Esophagus squamous epithelium (tissue), 5 donors: Measurements from ENCODE around the gene RIOX2. TPM values are rescaled to one million over a fixed set of nuclear protein-coding genes. Genes with fewer than 3 reads are reported as not detected.

Source experiments
- DNase-seq: peaks from one replicate; lab custom pipeline; 2025; lab: John Stamatoyannopoulos, UW
- H3K27ac ChIP-seq, 4 donors: fragments of 200-600 bp; sonication (generic); one replicate each; pipeline ENCODE4 v1.5.1; 2016 to 2019; ENCODE audit warnings: mild to moderate bottlenecking in 1 of 4
- H3K27me3 ChIP-seq, 4 donors: fragments of 200-600 bp; sonication (generic); 1 replicate in 3 of 4; 2 replicates in 1 of 4; pipeline versions ENCODE4 v1.5.1 to v1.6.0; 2017 to 2021; ENCODE audit warnings: antibody characterized with exemption in 1 of 4
- H3K36me3 ChIP-seq, 3 donors: fragments of 200-600 bp; sonication (generic); one replicate each; pipeline ENCODE4 v1.5.1; 2016 to 2019
- H3K4me1 ChIP-seq, 3 donors: fragments of 200-600 bp; sonication (generic); one replicate each; pipeline ENCODE4 v1.5.1; 2017 to 2019
- H3K4me3 ChIP-seq, 4 donors: fragments of 200-600 bp; sonication (generic); 1 replicate in 3 of 4; 2 replicates in 1 of 4; pipeline ENCODE4 v1.5.1; 2016 to 2019; ENCODE audit warnings: mild to moderate bottlenecking in 2 of 4, moderate library complexity in 1 of 4
- H3K9me3 ChIP-seq, 3 donors: fragments of 200-600 bp; sonication (generic); one replicate each; pipeline ENCODE4 v1.5.1; 2016 to 2019
- POLR2A ChIP-seq, 4 donors: fragments of 450-650 bp; IDR thresholded peaks; one replicate each; pipeline ENCODE4 v1.6.1; 2017; ENCODE audit warnings: antibody characterized with exemption in 4 of 4, mild to moderate bottlenecking in 4 of 4, moderate library complexity in 3 of 4
- WGBS, 2 donors: methylation state at CpG; one replicate each; pipeline ENCODE4 v1.1.5; 2018; 5-methylcytosine and 5-hydroxymethylcytosine counted together
- intact Hi-C: fragments of 100-400 bp; cut with DNase I; formaldehyde crosslinking; loops from one replicate; pipeline ENCODE4 v1.15.0; 2022
- total RNA-seq, 4 donors: library from RNA; depleted of rRNA; stranded (reverse); fragments of >200 nt; gene quantifications; one replicate each; pipeline ENCODE4 v1.1.0, GENCODE V29; 2016
- TF ChIP-seq, protein P1 (sequence below), 6 experiments: fragments of 450-650 bp in 4 of 6; fragments of 200-600 bp in 2 of 6; sonication (generic) in 2 of 6; IDR thresholded peaks; one replicate each; pipeline ENCODE4 v1.5.1; 2016 to 2019; ENCODE audit warnings: antibody characterized with exemption in 6 of 6, mild to moderate bottlenecking in 4 of 6, moderate library complexity in 4 of 6
- donor health status: DM: yes; HTN: yes; CAD: no.

Gene RIOX2
- total RNA-seq, 4 donors from 2014 or later = 26.7 to 45.6 (median 41.1) TPM

DNA sequence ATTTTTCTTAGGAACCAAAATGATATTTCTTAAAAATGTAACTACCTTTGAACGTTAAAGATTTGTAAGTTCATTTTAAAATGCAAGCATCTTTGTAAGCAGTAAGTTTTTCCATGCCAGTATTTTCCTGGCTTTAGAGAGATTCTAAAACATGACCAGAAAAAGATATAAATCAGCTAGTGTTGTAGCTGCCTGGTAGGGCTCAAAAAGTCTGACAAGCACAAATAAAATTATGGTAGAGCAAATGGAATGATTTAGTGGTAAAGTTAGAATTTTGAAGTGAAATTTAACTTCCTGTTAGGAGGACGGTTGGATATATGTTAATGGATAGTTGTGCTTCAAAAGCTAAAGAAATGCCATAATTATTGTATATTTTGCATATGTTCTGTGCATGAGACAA is 33.2 kb upstream of the RIOX2 start:
- Histone ChIP-seq H3K4me3 (no peak overlapping the region), H3K36me3 (no peaks in the 10 kb centered on the region), H3K4me1 (no peaks in the 10 kb centered on the region), H3K27ac (no peak overlapping the region), H3K9me3 (no peaks in the 10 kb centered on the region), H3K27me3 (no peaks in the 10 kb centered on the region)
- DNase-seq = no peak
- WGBS, 2 donors = 75 to 79% methylated on average over 2 of the region's 2 CpGs
- TF ChIP-seq, protein P1, sequence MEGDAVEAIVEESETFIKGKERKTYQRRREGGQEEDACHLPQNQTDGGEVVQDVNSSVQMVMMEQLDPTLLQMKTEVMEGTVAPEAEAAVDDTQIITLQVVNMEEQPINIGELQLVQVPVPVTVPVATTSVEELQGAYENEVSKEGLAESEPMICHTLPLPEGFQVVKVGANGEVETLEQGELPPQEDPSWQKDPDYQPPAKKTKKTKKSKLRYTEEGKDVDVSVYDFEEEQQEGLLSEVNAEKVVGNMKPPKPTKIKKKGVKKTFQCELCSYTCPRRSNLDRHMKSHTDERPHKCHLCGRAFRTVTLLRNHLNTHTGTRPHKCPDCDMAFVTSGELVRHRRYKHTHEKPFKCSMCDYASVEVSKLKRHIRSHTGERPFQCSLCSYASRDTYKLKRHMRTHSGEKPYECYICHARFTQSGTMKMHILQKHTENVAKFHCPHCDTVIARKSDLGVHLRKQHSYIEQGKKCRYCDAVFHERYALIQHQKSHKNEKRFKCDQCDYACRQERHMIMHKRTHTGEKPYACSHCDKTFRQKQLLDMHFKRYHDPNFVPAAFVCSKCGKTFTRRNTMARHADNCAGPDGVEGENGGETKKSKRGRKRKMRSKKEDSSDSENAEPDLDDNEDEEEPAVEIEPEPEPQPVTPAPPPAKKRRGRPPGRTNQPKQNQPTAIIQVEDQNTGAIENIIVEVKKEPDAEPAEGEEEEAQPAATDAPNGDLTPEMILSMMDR (IDR thresholded peaks at IDR 0.05) = no peak
- TF ChIP-seq POLR2A (IDR thresholded peaks at IDR 0.05) = no peak
- intact Hi-C loops = no loop called here

DNA sequence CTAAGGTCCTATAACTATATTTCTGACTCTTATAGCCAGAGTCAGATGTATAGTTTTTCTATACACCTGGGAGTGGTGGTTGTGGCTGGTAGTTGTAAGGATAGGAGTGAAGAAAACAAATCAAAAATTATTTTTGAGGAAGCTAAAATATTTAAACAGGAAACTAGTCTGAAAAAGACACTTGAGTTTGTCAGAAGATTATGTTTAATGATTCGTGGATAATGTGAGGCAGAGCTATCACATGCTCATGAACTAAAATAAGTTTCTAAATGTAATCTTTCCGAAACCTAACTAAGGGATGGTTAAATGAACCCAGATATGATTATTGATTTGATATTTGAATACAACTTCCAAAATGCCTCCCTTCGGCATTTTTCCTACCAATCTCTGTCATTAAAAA is 32.5 kb upstream of the RIOX2 start:
- H3K27me3 ChIP-seq = no peaks in the 10 kb centered on the region
- no peak for DNase-seq
- no peak for TF ChIP-seq POLR2A (IDR thresholded peaks at IDR 0.05)
- TF ChIP-seq, protein P1 (IDR thresholded peaks at IDR 0.05) = no peak
- H3K4me1 ChIP-seq = no peaks in the 10 kb centered on the region
- no peaks in the 10 kb centered on the region for H3K9me3 ChIP-seq
- no peak overlapping the region for H3K27ac ChIP-seq
- 74 to 84% methylated on average over 3 of the region's 3 CpGs for WGBS, 2 donors
- H3K4me3 ChIP-seq = no peak overlapping the region
- H3K36me3 ChIP-seq = no peaks in the 10 kb centered on the region
- intact Hi-C loops = no loop called here

DNA sequence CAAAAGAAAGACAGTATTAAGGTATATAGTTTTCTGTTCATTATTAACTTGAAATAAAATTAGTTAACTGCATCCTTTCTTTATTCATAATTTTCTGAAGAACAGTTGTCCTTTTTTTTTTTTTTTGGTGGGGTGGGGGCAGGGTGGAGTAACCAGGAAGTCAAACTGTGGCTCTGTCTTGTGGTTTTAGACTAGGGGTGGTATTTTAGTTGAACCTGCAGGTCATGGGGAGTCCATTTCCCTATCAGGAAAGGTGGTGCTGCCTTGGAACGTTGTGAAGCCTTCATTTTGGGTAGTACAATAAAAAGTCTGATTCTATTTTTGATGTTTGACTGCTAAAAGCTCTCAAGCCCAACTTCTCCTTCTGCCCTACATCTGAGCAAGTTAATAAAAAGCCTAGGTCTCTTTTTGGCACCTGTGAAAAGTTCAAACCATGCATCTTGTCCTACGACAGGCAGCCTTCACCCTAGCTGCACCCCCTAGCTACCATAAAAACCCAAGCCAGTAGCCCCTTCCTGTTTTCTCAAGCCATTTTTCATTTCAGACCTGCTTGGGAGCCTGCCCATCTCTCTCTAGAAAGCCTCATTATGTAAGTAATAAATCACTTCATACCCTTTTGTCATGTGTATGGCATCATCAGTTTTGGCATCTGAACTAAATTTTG is 31.2 kb upstream of the RIOX2 start:
- no peak overlapping the region for H3K27ac ChIP-seq
- no peak for DNase-seq
- 49 to 68% methylated on average over 2 of the region's 2 CpGs for WGBS, 2 donors
- intact Hi-C loops = no loop called here
- TF ChIP-seq, protein P1 (IDR thresholded peaks at IDR 0.05) = no peak
- TF ChIP-seq POLR2A (IDR thresholded peaks at IDR 0.05) = no peak
- H3K36me3 ChIP-seq = no peaks in the 10 kb centered on the region
- no peaks in the 10 kb centered on the region for H3K4me1 ChIP-seq
- H3K9me3 ChIP-seq = no peaks in the 10 kb centered on the region
- no peaks in the 10 kb centered on the region for H3K27me3 ChIP-seq
- H3K4me3 ChIP-seq = no peak overlapping the region

DNA sequence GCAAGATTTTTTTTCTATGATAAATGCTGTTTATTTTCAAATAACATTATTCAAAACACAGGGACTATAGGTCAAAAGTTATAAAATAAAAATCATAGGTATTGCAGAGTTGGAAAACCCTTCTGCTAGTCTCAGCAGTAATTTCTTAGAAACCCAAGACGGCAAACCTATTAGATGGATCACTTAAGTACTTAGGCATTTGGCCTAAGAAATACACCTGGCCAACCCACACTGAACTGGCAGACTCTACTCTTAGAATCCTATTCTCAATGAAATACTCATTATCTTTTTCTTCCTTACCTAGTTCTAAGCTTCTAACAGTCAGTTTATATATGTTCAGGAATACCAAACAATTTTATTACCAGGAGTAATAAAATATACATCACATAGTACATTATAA is 30.5 kb upstream of the RIOX2 start:
- 85 to 100% methylated on average over 1 of the region's 1 CpG for WGBS, 2 donors
- DNase-seq = no peak
- Histone ChIP-seq H3K9me3 (no peaks in the 10 kb centered on the region), H3K36me3 (no peaks in the 10 kb centered on the region), H3K27ac (no peak overlapping the region), H3K4me1 (no peaks in the 10 kb centered on the region), H3K4me3 (no peak overlapping the region), H3K27me3 (no peaks in the 10 kb centered on the region)
- intact Hi-C loops = no loop called here
- no peak for TF ChIP-seq POLR2A (IDR thresholded peaks at IDR 0.05)
- TF ChIP-seq, protein P1 (IDR thresholded peaks at IDR 0.05) = no peak

DNA sequence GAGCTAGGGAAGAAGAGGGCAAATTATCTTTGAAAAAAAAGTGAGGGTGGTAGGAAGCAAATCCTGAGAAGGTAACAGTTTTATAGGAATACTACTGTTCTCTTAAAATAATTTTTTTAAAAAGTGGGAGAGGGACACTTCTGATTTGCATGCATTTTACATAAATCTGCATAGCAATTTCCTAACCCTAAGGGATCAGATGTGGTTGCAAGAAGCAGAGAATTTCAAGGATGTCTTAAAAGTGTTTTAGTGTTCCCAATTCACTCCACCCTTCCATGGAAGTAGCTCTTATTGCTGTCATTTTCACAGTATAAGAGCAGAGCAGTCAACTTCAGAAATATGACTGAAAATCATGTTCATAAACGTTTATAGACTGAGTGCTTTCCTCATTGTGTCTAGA is 27.8 kb upstream of the RIOX2 start:
- no peak overlapping the region for H3K27ac ChIP-seq
- H3K36me3 ChIP-seq = no peaks in the 10 kb centered on the region
- intact Hi-C loops = no loop called here
- no peaks in the 10 kb centered on the region for H3K27me3 ChIP-seq
- no peak overlapping the region for H3K4me3 ChIP-seq
- 11 to 24% methylated on average over 1 of the region's 1 CpG for WGBS, 2 donors
- H3K4me1 ChIP-seq = no peaks in the 10 kb centered on the region
- TF ChIP-seq, protein P1 (IDR thresholded peaks at IDR 0.05) = no peak
- TF ChIP-seq POLR2A (IDR thresholded peaks at IDR 0.05) = no peak
- no peaks in the 10 kb centered on the region for H3K9me3 ChIP-seq
- no peak for DNase-seq
